Uterus (tissue), 4 donors: ENCODE results near the gene PEX11B. TPM values are rescaled to one million over a fixed set of nuclear protein-coding genes. Genes with fewer than 3 reads are reported as not detected.

ENCODE experiments used
- DNase-seq, 2 donors: peaks; one replicate each; pipeline ENCODE4 v3.0.0-alpha.2; 2019 to 2020
- H3K27ac ChIP-seq, 2 donors: fragments of 200-600 bp; sonication (generic); 1 replicate in 1 of 2; 2 replicates in 1 of 2; pipeline ENCODE4 v1.5.1; 2016 to 2018
- H3K27me3 ChIP-seq, 2 donors: fragments of 200-600 bp; sonication (generic); one replicate each; pipeline ENCODE4 v1.5.1; 2018 to 2019; ENCODE audit warnings: control low read depth in 1 of 2
- H3K36me3 ChIP-seq, 2 donors: fragments of 200-600 bp; sonication (generic); one replicate each; pipeline ENCODE4 v1.5.1; 2019; ENCODE audit warnings: control low read depth in 1 of 2
- H3K4me1 ChIP-seq, 2 donors: fragments of 200-600 bp; sonication (generic); one replicate each; pipeline ENCODE4 v1.5.1; 2018 to 2019; ENCODE audit warnings: control low read depth in 1 of 2
- H3K4me3 ChIP-seq, 2 donors: fragments of 200-600 bp; sonication (generic); 1 replicate in 1 of 2; 2 replicates in 1 of 2; pipeline ENCODE4 v1.5.1; 2018 to 2019; ENCODE audit warnings: mild to moderate bottlenecking in 1 of 2
- H3K9me3 ChIP-seq, 2 donors: fragments of 200-600 bp; sonication (generic); one replicate each; pipeline ENCODE4 v1.5.1; 2019; ENCODE audit warnings: control low read depth in 1 of 2
- POLR2A ChIP-seq, 2 donors: fragments of 450-650 bp; IDR thresholded peaks; one replicate each; pipeline ENCODE4 v1.6.1; 2016; ENCODE audit warnings: antibody characterized with exemption in 2 of 2, mild to moderate bottlenecking in 1 of 2, moderate library complexity in 1 of 2
- intact Hi-C: fragments of 100-400 bp; cut with DNase I; formaldehyde crosslinking; loops from one replicate; pipeline ENCODE4 v1.15.1; 2023; ENCODE audit warnings: low total_unique reads
- total RNA-seq, 4 donors: library from RNA; depleted of rRNA in 3 of 4; stranded (reverse); fragments of >200 nt in 3 of 4; gene quantifications; one replicate each; pipeline versions ENCODE4 v1.1.0 to v1.2.4, GENCODE V29; 2014 to 2023
- TF ChIP-seq, protein P1 (sequence below), 4 experiments: fragments of 200-600 bp in 2 of 4; fragments of 450-650 bp in 2 of 4; sonication (generic) in 2 of 4; IDR thresholded peaks; one replicate each; pipeline ENCODE4 v1.5.1; 2016 to 2019; ENCODE audit warnings: antibody characterized with exemption in 4 of 4, mild to moderate bottlenecking in 2 of 4, moderate library complexity in 1 of 4
- donor health status: DM: yes; HTN: yes; CAD: no.

The PEX11B gene
- total RNA-seq, 4 donors from 2014 or later = 26.1 to 46.3 (median 36.0) TPM

DNA sequence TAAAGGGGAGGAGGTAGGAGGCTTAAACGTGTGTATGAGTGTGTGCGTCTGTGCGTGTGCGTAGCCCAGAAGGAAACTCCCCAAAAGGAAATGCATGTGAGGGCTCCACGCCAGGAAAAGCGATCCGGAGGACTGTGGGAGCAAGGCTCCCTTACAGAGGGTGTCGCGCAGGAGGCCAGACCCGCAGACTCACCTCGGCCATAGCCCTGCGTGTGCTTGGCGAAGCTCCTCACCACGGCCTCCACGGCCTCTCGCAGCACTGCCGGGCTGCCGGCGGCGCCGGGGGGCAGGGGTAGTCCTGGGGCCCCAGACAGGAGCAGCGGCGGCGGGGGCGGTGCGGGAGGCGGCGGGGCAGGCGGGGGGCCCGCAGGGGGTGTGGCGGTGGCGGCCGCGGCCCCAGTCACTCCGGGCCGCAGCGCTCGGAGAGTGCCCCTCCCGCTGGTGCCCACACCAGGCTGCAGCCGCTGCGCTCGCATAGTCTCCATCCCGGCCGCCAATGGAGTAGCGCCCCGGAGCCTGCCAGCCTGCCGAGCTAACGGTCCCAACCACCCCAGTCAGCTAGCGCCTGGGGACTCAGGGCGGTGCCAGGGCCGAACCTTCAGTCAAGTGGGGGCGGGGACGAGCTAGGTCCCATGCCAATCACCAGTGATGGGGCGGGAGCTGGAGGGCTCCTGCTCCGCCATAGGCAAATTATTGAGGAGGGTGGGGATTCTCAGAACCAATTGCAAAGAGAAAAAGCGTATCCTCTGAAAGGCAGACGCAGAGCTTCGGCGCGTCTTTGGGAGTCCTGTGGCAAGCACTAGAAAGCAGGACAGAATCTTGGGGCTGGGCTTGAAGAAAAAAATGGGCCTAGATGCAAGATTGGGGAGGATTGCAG is 39.2 kb upstream of the PEX11B start, which contains the start of gene LIX1L:
TSS of gene LIX1L (minus strand) at position 575 of the 877 bp plus-strand sequence. CDS start at position 485, 90 bp downstream.
- peak within 1 kb of the TSS; percentile 97 for H3K27ac ChIP-seq
- no peaks in the 10 kb centered on the region for H3K27me3 ChIP-seq
- no peaks in the 10 kb centered on the region for H3K36me3 ChIP-seq
- H3K4me1 ChIP-seq = no peaks in the 10 kb centered on the region
- DNase-seq = peak; percentile 96 to 97
- TF ChIP-seq, protein P1, sequence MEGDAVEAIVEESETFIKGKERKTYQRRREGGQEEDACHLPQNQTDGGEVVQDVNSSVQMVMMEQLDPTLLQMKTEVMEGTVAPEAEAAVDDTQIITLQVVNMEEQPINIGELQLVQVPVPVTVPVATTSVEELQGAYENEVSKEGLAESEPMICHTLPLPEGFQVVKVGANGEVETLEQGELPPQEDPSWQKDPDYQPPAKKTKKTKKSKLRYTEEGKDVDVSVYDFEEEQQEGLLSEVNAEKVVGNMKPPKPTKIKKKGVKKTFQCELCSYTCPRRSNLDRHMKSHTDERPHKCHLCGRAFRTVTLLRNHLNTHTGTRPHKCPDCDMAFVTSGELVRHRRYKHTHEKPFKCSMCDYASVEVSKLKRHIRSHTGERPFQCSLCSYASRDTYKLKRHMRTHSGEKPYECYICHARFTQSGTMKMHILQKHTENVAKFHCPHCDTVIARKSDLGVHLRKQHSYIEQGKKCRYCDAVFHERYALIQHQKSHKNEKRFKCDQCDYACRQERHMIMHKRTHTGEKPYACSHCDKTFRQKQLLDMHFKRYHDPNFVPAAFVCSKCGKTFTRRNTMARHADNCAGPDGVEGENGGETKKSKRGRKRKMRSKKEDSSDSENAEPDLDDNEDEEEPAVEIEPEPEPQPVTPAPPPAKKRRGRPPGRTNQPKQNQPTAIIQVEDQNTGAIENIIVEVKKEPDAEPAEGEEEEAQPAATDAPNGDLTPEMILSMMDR (IDR thresholded peaks at IDR 0.05) = no peak
- peak; percentile 89 to 98 for TF ChIP-seq POLR2A (IDR thresholded peaks at IDR 0.05)
- peak within 1 kb of the TSS; percentile 69 to 83 for H3K4me3 ChIP-seq
- H3K9me3 ChIP-seq = no peaks in the 10 kb centered on the region
- intact Hi-C loops = no loop called here

DNA sequence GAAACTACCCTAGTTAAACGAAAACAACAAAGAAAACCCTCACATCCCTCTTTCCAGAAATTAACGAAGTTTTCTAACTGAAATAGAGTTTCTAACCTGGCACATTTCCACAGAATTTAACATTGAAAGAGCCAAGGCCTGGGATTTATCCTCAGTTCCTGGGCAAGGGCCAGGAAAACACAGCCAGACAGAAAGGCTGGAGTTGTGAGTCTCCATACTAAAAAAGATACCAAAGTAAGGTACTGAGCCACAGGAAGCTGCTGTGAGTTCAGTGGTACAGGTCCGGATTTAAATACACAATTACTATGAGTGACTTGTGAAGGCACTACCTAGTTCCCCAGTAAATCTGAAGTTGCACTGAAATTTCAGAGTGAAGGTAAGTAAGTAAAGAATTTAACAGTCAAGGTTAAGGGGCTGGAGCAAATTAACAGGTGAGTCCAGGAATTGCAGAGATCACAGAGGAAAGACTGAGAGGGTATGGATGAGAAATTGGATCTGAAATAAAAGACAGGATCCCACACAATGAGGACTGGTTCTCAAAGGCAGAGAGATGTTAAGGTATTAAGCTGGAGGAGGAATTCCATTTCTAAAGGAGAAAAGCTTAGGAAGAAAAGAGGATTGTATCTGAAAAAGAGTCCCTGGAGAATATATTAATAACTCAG is 38.4 kb upstream of the PEX11B start:
- H3K9me3 ChIP-seq = no peaks in the 10 kb centered on the region
- H3K27ac ChIP-seq = peak overlapping the region; percentile 97
- intact Hi-C loops = no loop called here
- DNase-seq = peak; percentile 66 to 72
- H3K4me3 ChIP-seq = peak overlapping the region; percentile 69 to 83
- H3K4me1 ChIP-seq = no peaks in the 10 kb centered on the region
- no peak for TF ChIP-seq POLR2A (IDR thresholded peaks at IDR 0.05)
- TF ChIP-seq, protein P1 (IDR thresholded peaks at IDR 0.05) = peak in 1 of 4 experiments; percentile 5
- no peaks in the 10 kb centered on the region for H3K27me3 ChIP-seq
- no peaks in the 10 kb centered on the region for H3K36me3 ChIP-seq

DNA sequence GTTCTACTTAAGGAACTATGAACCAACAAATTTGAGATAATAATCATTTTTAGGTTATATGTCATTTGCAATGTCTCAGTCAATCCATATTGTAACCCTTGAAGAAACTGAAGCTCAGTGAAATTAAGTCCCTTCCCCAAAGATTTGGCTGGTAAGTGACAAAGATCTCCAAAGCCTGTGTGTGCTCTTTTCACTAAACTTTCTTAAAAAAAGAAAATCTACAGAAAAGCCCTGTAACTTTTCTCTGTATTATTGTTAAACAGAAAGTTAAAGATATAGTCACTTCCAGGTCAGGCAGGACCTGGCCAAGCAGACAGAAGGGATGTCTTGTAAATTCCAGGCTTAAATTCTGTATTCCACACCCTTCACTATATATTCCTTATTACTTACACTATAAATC is 37.8 kb upstream of the PEX11B start:
- no peaks in the 10 kb centered on the region for H3K36me3 ChIP-seq
- no peaks in the 10 kb centered on the region for H3K4me1 ChIP-seq
- peak overlapping the region; percentile 69 to 83 for H3K4me3 ChIP-seq
- H3K27me3 ChIP-seq = no peaks in the 10 kb centered on the region
- no peaks in the 10 kb centered on the region for H3K9me3 ChIP-seq
- peak overlapping the region; percentile 97 for H3K27ac ChIP-seq
- DNase-seq = no peak
- TF ChIP-seq, protein P1 (IDR thresholded peaks at IDR 0.05) = no peak
- intact Hi-C loops = no loop called here

DNA sequence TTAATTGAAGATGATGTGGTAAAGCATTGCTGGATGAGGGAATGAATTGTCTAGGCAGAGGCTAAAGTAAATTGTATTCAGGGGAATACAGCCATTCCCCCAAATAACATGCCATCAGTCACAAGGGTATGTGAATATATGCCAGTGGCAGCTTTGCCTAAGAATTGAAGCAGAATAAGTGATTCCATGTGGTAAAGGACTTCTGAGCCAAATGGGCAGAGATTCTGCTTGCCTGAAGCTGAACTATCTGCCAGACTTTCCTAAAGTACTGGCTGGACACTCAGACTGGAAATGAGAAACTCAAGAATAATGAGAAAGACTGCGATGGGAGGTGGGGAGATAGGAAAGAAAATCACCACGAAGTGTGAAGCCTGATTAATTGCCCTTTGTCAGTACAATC is 36.9 kb upstream of the PEX11B start:
- Histone ChIP-seq H3K4me3 (peak overlapping the region in 1 of 2 donors; percentile 83), H3K27me3 (no peaks in the 10 kb centered on the region), H3K9me3 (no peaks in the 10 kb centered on the region), H3K4me1 (no peaks in the 10 kb centered on the region), H3K27ac (peak overlapping the region; percentile 97), H3K36me3 (no peaks in the 10 kb centered on the region)
- TF ChIP-seq POLR2A (IDR thresholded peaks at IDR 0.05) = no peak
- TF ChIP-seq, protein P1 (IDR thresholded peaks at IDR 0.05) = no peak
- no peak for DNase-seq
- intact Hi-C loops = no loop called here

DNA sequence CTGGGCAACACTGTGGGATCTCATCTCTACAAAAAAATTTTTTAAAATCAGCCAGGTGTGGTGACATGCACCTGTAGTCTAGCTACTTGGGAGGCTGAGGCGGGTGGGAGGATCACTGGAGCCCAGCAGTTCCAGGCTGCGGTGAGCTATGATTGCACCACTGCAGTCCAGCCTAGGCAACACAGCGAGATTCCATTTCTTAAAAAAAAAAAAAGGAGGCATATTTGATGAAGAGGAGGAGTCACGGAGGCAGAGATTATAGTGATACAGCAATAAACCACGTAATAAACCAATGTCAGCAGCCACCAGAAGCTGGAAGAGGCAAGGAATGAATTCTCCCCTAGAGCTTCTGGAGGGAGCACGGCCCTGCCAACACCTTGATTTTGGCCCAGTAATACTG is 35.3 kb upstream of the PEX11B start:
- intact Hi-C loops = no loop called here
- H3K27ac ChIP-seq = peak overlapping the region in 1 of 2 donors; percentile 28
- no peaks in the 10 kb centered on the region for H3K36me3 ChIP-seq
- no peak for DNase-seq
- H3K4me1 ChIP-seq = no peaks in the 10 kb centered on the region
- H3K27me3 ChIP-seq = no peaks in the 10 kb centered on the region
- no peaks in the 10 kb centered on the region for H3K9me3 ChIP-seq
- H3K4me3 ChIP-seq = no peak overlapping the region
- no peak for TF ChIP-seq POLR2A (IDR thresholded peaks at IDR 0.05)
- TF ChIP-seq, protein P1 (IDR thresholded peaks at IDR 0.05) = no peak
